COLO668 (cell line): ENCODE measurements around the gene SAMD11.
"Not testable (repeated sequence)": the region's sequence is repeated elsewhere in the genome, so short reads cannot be mapped to it uniquely, and the experiment has no call there.

Source experiments
- DNase-seq: peaks from one replicate; lab custom pipeline; 2025; ENCODE audit not compliant: unreplicated experiment; lab: John Stamatoyannopoulos, UW

Gene SAMD11

DNA sequence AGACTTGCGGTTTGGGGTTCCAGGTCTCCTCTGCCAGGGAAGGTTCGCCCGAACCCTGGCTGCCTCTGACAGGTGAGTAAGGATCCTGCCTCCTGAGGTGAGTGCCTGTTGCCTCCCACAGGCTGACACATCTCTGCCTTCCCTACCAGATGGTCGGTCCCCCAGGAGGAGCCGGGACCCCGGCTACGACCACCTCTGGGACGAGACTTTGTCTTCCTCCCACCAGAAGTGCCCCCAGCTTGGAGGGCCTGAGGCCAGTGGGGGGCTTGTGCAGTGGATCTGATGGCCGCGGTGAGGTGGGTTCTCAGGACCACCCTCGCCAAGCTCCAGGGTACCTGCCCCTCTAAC, 50.5 kb downstream of the SAMD11 start:
- no peak for DNase-seq

DNA sequence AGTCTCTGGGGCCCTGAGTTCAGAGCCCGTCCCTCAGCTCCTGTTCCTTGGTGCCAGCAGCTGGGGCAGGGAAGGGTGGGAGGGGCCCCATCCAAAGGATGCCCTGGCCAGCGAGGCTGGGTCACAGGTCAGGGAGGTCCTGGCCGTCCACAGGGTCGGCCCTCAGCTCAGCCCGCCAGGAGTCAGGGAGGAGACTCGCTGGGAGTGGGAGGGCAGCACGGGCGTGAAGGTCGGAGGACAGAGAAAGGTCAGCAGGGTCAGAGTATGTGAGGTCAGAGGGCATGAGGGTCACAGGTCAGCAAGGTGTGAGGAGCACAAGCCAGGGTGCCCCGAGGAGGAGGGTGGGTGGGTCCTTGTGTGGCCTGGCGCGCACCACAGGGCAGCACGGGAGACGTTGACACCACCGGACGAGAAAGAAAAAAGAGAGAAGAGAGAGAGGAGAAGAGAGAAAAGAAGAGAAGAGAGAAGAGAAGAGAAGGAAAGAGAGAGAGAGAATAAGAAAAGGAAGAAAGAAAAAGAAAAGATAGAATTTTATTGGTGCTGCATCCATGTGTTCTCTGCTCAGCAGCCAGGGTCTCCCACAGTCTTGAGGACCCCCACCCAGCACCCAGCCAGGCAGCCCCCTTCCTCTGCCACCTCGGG, 51.1 kb downstream of the SAMD11 start:
- DNase-seq = no peak

DNA sequence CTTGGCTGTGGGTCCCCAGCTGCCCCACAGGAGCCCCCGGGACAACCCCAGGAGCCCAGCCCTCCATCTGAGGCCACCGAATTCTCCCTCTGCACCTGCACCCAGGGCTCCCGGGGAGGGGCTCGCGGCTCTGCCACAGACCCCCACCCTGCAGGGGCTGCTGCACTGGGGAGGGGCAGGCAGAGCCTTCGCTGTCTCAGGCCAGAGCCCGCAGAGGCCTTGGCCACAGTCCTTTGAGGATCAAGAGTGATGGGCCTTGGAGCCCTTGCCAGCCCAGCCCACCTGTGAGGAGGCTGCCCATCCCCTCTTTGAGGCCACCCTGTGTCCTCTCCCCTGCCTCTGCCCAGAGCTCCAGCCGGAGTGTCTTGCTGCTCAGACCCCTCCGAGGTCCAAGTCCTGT, 51.6 kb downstream of the SAMD11 start:
- no peak for DNase-seq

DNA sequence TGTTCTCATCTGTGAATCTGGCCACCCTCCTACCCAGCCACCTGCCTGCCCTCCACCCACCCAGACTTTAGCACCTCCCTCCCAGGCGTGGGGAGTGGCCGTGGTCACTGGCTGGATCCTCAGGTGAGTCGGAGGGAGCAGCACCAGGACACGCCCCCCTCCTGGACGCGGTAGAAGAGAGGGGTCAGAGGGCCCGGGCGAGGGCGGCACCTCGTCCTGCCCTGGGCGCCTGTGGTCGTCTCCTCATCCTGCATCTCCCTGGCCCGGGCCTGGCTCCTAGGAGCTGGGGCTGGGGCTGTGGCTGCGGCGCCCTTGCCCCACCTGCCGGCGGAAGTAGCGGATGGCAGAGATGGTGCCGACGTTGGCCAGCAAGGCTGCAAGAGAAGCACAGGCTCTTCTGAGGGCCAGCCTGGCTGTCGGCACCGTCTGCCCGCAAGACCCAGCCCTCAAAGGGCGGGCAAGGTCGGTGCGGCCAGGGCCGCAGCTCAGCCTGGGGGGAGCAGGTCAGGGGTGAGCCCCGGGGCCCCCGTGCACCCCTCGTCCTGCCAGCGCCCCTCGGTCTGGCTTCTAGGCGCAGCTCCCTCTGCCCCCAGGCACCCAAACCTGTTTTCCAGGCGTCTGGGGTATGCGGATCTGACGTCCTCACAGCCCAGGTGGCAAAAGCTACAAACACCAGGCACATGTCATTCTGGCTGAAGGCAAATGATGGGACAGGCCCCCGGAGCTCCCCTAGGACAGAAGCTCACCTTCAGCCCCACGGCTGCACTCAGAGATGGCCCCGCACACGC, 52.4 kb downstream of the SAMD11 start:
- DNase-seq = peak; percentile 91

DNA sequence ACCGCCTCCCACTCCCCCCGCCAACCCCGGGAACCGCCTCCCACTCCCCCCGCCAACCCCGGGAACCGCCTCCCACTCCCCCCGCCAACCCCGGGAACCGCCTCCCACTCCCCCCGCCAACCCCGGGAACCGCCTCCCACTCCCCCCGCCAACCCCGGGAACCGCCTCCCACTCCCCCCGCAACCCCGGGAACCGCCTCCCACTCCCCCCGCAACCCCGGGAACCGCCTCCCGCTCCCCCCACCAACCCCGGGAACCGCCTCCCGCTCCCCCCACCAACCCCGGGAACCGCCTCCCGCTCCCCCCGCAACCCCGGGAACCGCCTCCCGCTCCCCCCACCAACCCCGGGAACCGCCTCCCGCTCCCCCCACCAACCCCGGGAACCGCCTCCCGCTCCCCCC, 53.1 kb downstream of the SAMD11 start:
- DNase-seq = not testable (repeated sequence)

DNA sequence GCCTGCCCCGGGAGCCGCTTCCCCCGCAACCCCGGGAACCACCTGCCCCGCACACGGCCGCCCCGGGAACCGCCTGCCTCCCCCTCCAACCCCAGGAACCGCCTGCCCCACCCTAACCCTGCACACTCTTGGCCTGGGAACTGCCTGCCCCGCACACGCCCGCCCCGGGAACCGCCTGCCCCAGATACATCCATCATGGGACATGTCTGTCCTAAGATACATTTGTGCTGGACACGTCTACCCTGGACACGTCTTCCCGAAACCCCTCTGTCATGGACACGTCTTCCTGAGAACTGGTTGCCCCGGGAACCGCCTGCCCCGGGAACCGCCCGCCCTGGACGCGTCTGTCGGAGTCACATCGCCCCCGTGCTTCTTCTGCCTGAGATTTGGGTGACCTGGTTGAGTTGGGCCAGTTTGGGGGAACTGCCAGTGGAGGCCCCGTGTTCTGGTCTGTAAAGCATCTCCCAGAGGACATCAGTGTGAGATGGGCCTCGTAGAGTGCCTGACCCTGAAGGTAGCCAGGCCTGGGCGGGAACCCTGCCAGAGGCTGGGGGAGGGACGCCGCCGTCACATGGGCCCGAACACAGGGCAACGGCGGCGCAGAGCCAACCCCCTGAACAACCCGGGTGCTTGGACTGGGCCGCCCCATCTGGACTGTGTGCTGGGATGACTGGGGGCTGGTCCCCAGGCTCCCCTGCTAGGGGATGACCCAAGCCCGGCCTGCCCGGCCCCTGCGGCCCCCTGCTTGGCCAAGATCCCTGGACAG, 54.5 kb downstream of the SAMD11 start:
- DNase-seq = no peak

DNA sequence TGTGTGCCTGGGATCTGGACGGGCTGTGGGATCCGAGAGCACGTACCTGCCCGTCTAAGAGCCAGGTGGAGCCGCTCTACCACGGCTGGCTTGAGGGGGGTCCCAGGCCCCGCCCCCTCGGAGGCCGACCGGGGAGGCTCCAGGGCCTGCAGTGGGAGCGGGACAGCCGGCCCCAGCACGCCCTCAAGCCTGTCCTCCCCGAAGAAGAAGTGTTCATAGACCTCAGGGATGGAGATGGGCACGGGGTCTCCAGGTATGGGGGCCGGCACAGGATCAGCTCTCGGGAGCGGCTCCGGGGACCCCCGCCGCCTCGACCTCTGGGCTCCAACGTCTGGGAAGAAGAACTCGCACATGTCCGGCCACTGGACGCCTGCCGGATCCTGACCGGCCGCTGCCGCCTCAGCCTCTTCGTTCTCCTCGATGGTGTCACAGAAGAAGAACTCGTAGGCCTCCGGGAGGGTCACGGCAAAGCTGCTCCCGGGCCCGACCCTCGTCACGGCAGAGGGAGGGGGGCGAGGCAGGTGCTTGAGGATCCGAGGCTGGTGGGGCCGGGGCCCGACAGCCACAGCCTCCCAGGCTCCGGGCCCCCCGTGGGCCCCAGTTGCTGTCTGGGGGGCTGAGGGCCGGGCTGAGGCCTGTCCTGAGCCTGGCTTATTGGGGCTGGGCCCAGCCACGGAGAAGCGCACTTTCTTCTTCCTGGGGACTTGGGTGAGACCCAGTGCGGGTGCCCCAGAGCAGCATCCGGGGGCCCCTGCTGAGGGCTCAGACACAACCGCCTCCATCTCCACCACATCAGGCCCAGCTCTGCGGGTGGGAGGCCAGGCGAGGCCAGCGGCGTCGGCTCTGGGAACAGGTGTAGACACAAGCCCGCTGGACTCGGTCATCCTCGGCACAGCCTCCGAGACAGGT, 55.4 kb downstream of the SAMD11 start:
- DNase-seq = no peak

DNA sequence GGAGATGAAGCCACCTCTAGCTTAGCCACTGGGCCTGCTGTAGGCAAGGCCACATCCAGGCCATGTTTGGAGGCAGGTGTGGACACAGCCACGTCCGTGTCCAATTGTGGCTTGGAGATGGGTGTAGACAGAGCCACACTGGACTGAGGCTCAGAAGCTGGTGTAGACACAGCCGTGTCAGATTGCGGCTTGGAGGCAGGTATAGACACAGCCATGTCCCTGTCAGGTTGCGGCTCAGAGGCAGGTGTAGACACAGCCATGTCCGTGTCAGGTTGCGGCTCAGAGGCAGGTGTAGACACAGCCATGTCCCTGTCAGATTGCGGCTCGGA, 56.0 kb downstream of the SAMD11 start:
- no peak for DNase-seq

DNA sequence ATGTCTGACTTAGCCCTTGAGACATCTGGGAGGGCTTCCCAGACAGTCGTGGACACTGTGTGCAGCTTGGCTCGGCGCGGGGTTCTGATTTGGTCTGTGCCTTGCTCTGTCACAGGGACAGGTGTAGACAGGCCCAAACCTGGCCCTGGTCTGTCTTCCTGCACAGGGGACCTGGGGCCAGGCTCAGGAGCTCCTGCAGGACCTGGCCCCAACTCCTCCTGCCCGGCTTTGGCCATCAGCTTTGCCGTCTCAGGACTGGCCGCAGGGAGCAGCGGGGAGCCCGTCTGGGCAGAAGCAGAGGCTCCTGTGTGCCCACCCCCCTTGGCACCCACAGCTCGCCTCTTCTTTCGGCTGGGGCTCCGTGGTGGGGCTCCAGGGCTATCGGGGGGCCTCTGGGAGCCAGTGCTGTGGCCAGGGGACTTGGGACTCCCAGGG, 56.4 kb downstream of the SAMD11 start:
- no peak for DNase-seq

DNA sequence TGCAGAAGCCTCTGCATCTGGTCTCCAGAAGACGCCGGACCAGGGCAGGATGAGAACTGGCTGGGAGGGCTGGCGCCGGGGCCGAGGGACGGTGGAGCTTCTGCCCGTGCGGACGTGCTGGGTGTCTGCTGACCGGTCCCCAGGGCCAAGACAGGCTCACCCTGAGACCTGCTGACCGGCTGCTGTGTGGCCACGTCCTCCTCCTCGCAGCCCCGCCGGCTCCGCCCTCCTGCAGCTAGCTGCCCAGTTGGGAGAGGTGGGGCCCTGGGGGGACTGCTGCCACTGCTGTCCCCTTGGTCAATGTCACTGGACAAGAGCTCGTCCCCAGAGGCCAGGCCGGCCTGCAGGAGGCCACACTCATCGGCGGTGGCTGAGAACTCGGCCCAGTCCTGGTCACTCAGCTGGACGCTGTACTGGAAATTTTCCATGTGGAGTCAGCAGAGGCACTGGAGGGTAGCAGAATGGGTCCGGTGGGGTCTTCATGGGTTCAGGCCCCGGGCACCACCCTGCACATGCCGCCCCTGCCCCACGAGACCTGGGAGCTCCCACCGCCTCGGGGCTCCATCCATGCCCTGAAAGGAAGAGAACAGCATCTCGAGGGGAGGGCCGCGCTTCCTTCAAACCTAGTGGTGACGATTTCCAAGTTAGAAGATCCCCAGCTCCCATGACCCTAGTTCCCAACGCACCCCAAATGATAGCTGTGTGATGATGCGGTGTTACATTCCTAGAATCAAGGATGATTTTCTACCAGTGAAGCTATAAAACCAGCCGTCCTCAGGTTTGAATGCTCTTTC, 57.1 kb downstream of the SAMD11 start:
- DNase-seq = no peak

DNA sequence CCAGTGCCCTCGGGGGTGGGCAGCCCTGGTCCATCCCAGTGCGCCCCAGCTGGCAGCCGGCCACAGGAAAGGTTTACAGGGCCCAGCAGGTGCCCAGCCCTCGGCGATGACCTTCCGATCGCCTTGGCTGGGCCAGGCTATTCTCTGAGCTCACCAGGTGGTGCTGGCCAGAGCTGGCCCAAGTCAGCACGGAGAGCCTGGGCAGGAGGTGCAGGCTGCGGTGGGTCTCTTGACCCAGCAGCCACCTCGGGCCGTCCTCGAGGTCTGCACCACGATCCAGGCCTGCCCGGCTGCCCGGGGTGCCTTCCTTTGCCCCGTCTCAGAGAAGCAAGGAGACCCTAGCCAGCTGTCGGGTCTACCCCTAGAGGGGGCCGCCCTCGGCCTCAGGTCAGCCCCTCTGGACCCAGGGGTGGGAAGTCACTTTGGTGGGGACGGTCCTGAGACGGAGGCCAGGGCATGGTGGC, 57.8 kb downstream of the SAMD11 start:
- no peak for DNase-seq

DNA sequence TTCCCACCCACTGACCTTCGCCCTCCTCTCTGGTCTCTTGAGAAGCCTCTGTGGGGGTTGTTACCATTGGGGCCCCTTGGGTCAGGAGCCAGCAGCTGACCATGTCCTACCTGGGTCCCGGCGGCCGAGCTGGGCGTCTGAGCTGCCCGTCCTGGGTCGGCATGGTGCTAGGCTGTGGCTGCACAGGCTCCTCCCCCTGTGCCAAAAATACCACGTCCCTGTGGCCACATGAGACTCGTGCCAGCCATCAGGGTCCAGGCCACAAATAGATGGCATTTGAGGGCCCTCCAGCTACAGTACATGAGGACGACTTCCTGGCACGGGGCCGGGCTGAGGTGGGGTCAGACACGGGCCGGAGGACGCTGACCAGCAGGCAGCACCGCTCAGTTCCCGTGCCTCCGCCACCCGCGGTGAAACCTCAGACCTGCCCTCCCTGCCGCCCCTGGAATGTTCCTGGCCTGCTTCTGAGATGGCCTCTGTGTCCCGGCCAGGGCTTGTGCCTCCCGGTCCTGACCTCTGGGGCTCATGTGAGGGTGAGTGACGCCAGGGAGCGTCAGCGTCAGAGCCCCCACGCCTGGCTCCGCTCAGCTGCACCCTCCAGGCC, 58.3 kb downstream of the SAMD11 start, which contains the start of gene PERM1:
Gene PERM1, minus strand, starts transcription at position 139 of the 604 bp plus-strand sequence. CDS start 1,064 bp downstream, outside the sequence.
- no peak for DNase-seq

DNA sequence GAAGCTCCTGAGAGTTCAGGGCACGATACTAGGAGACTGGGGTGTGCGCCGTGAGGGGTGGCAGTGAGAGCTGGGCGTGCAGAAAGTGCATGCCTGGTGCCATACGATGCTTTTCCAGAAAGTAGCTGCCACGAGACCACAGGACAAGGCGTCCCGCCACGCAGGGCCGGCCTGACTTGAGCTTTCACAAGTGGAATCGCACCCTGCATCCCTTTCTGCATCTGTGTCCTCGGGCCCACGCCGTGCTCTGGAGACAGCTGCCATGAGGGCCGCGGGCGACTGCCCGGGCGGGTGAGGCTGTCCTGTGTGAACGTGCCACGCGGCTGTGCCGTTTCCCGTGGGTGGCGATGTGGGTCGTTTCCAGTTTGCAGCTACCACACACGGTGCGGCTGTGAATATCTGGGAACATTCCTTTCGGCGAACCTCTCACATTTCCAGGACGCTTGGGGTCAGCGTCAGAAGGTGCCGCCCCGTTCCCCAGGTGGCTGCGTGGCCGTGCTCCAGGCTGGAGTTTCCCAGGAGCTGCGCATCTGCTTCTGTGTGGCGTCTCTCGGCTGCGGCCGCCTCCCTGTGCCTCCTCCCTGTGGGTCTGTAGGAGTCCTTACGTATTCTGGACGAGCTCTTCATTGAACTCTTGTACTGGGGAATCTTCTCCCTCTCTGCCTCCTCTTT, 59.2 kb downstream of the SAMD11 start:
- DNase-seq = peak; percentile 38

DNA sequence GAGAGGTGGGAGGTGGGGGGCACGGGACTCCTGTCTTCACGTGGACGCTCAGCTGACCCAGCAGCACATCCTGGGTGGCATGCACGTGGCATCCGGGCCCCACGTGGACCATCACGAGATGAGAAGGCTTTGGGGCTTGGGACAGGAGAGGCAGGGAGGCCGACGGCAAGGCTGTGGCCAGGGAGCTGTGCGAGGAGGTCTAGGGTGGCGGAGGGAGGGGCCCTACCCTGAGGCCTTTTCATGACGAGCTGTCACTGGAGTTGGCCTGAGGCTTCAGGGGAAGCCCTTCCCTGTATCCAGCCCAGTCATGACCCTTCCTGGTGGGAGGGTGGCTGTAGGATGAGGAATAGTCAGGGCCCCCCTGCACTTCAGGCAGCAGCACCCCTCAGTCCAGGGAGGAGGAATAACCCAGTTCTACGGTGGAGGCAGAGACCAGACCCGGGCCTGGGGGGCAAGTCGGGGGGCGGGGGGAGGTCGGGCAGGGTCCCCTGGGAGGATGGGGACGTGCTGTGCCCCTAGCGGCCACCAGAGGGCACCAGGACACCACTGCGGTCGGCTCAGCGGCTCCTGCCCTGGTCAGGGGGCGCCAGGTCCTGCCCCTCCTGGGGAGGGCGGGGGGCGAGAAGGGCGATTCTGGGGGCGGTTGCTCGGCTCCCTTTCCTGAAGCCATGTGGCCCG, 60.2 kb downstream of the SAMD11 start:
- DNase-seq = peak; percentile 52

DNA sequence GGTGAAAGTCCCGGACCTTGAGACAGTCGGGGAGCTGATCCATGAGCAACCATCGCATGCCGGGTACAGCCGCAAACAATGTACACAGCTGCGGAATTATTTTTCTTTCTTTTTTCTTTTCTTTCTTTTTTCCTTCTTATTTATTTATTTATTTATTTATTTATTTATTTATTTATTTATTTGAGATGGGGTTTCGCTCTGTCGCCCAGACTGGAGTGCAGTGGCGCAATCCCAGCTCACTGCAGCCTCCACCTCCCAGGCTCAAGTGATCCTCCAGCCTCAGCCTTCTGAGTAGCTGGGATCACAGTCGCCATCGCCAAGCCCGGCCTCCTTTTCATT, 60.7 kb downstream of the SAMD11 start:
- DNase-seq = no peak

DNA sequence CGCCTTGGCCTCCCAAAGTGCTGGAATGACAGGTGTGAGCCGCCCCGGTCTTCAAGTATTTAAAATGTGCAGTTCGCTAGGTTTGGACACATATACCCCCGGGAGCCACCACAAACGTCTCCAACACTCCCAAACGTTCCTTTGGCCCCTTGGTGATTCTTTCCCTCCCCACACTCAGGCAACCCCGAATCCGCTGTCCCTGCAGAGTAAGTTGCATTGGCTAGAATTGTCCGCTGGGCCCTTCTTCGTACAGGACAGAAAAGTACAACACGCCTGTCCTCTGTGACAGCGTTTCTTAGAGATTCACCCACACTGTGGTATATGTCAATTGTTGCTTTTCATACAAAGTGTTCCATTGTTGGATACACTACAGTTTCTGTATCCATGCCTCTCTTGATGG, 61.4 kb downstream of the SAMD11 start:
- no peak for DNase-seq

DNA sequence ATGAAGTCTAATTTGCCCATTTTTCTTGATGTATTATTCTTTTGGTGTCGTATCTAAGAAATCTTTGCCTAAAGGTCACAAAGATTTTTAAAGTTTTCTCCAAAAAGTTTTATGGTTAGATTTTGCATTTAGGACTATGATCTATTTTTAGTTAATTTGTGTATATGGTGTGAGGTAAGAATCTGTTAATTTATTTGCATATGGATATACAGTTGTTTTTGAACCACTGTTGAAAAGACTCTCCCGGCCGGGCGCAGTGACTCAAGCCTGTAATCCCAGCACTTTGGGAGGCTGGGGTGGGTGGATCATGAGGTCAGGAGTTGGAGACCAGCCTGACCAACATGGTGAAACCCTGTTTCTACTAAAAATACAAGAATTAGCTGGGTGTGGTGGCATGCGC, 64.3 kb downstream of the SAMD11 start:
- not testable (repeated sequence) for DNase-seq

DNA sequence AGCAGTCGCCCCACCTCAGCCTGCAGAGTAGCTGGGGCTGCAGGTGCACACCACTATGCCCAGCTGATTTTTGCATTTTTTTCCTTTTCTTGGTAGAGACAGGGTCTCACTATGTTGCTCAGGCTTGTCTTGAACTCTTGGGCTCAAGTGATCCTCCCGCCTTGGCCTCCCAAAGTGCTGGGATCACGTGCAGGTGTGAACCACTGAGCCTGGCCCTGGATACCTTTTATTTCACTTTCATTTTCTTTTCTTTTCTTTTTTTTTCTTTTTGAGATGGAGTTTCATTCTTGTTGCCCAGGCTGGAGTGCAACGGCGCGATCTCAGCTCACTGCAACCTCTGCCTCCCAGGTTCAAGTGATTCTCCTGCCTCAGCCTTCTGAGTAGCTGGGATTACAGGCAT, 67.6 kb downstream of the SAMD11 start:
- DNase-seq = not testable (repeated sequence)

DNA sequence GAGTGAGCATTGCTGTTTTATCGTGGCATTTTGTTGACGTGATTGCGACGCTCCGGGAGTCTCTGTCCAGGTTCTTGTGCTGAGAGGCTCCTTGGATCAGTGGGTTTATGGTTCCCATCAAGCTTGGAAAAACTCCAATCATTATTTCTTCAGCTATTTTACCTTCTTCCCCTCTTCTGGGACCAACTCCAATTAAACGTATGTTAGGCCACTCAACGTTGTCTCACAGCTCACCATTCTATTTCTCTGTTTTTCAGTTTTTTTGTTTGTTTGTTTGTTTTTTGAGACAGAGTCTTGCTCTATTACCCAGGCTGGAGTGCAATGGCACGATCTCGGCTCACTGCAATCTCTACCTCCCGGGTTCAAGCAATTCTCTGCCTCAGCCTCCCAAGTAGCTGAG, 68.2 kb downstream of the SAMD11 start:
- DNase-seq = no peak
